Mucosa of rectum (tissue), 2 donors: ENCODE measurements around the gene LANCL3.

Experiments
- H3K27ac ChIP-seq, 2 donors: one replicate each; pipeline ENCODE4 v1.7.0; 2013; ENCODE audit warnings: inconsistent platforms in 2 of 2, low read depth in 2 of 2, low read length in 2 of 2
- H3K27me3 ChIP-seq, 2 donors: one replicate each; pipeline ENCODE4 v1.7.0; 2013; ENCODE audit warnings: low read length in 2 of 2; ENCODE audit not compliant: control insufficient read depth in 2 of 2, insufficient read depth in 2 of 2
- H3K36me3 ChIP-seq, 2 donors: one replicate each; pipeline ENCODE4 v1.7.0; 2013; ENCODE audit warnings: low read length in 2 of 2; ENCODE audit not compliant: control insufficient read depth in 2 of 2, insufficient read depth in 2 of 2
- H3K4me1 ChIP-seq, 2 donors: one replicate each; pipeline ENCODE4 v1.7.0; 2013; ENCODE audit warnings: low read length in 2 of 2, mild to moderate bottlenecking in 1 of 2; ENCODE audit not compliant: control insufficient read depth in 2 of 2, insufficient read depth in 2 of 2
- H3K4me3 ChIP-seq, 2 donors: one replicate each; pipeline ENCODE4 v1.7.0; 2013; ENCODE audit warnings: low read length in 2 of 2
- H3K9ac ChIP-seq, 2 donors: one replicate each; pipeline ENCODE4 v1.7.0; 2013; ENCODE audit warnings: low read length in 2 of 2, low read depth in 1 of 2, mild to moderate bottlenecking in 1 of 2
- H3K9me3 ChIP-seq, 2 donors: one replicate each; pipeline ENCODE4 v1.7.0; 2013; ENCODE audit warnings: low read length in 2 of 2; ENCODE audit not compliant: control insufficient read depth in 2 of 2
- donor health status: healthy.
- donor health status: Normal muscosa, but diverticular disease.

Gene LANCL3

GRCh38 chrX:37677243-37677642, 105.8 kb downstream of the LANCL3 start:
- Histone ChIP-seq H3K27ac (no peak overlapping the region), H3K9me3 (no peaks in the 10 kb centered on the region), H3K4me3 (no peak overlapping the region)

GRCh38 chrX:37677765-37678164, 106.3 kb downstream of the LANCL3 start:
- no peak overlapping the region for H3K4me3 ChIP-seq
- H3K27ac ChIP-seq: no peak overlapping the region
- no peaks in the 10 kb centered on the region for H3K36me3 ChIP-seq
- H3K9ac ChIP-seq: no peak overlapping the region
- H3K9me3 ChIP-seq: no peaks in the 10 kb centered on the region
- no peaks in the 10 kb centered on the region for H3K27me3 ChIP-seq
- peaks cover 0 to 2% of the 10 kb centered on the region in 2 donors for H3K4me1 ChIP-seq

More at GRCh38 chrX:37677243-37677642, 105.8 kb downstream of the LANCL3 start:
- Histone ChIP-seq H3K27me3 (no peaks in the 10 kb centered on the region), H3K9ac (no peak overlapping the region), H3K36me3 (no peaks in the 10 kb centered on the region), H3K4me1 (peaks cover 0 to 2% of the 10 kb centered on the region in 2 donors)

- Histone ChIP-seq H3K27ac (no peak overlapping the region), H3K9ac (no peak overlapping the region), H3K9me3 (no peaks in the 10 kb centered on the region), H3K36me3 (no peaks in the 10 kb centered on the region), H3K4me3 (no peak overlapping the region), H3K4me1 (peaks cover 0 to 2% of the 10 kb centered on the region in 2 donors), H3K27me3 (no peaks in the 10 kb centered on the region)
Measured at GRCh38 chrX:37678574-37678973, 107.1 kb downstream of the LANCL3 start.

GRCh38 chrX:37679230-37679629, 107.8 kb downstream of the LANCL3 start:
- Histone ChIP-seq H3K27ac (no peak overlapping the region), H3K9me3 (no peaks in the 10 kb centered on the region), H3K9ac (no peak overlapping the region), H3K4me3 (no peak overlapping the region), H3K4me1 (peaks cover 0 to 6% of the 10 kb centered on the region in 2 donors), H3K27me3 (no peaks in the 10 kb centered on the region), H3K36me3 (no peaks in the 10 kb centered on the region)

- no peaks in the 10 kb centered on the region for H3K27me3 ChIP-seq
- H3K9ac ChIP-seq: no peak overlapping the region
- H3K4me1 ChIP-seq: peaks cover 0 to 12% of the 10 kb centered on the region in 2 donors
- H3K27ac ChIP-seq: no peak overlapping the region
- H3K9me3 ChIP-seq: no peaks in the 10 kb centered on the region
- H3K36me3 ChIP-seq: no peaks in the 10 kb centered on the region
- H3K4me3 ChIP-seq: no peak overlapping the region
Measured at GRCh38 chrX:37679888-37680287, 108.4 kb downstream of the LANCL3 start.

GRCh38 chrX:37684426-37684825, 113.0 kb downstream of the LANCL3 start:
- Histone ChIP-seq H3K4me3 (no peak overlapping the region), H3K27ac (peak overlapping the region; percentile 91 to 93), H3K4me1 (peaks cover 0 to 15% of the 10 kb centered on the region in 2 donors), H3K36me3 (no peaks in the 10 kb centered on the region), H3K9ac (no peak overlapping the region), H3K9me3 (no peaks in the 10 kb centered on the region), H3K27me3 (no peaks in the 10 kb centered on the region)

- H3K27me3 ChIP-seq: no peaks in the 10 kb centered on the region
- H3K4me1 ChIP-seq: peaks cover 0 to 15% of the 10 kb centered on the region in 2 donors
- H3K9ac ChIP-seq: peak overlapping the region; percentile 43 to 76
- peak overlapping the region; percentile 91 to 93 for H3K27ac ChIP-seq
- H3K36me3 ChIP-seq: no peaks in the 10 kb centered on the region
- no peaks in the 10 kb centered on the region for H3K9me3 ChIP-seq
- H3K4me3 ChIP-seq: peak overlapping the region; percentile 49 to 64
Measured at GRCh38 chrX:37684973-37685372, 113.5 kb downstream of the LANCL3 start.

GRCh38 chrX:37685381-37686359, 114.2 kb downstream of the LANCL3 start, which contains the start of gene XK:
XK (plus strand) TSS chrX:37685791; CDS start chrX:37685962, 171 bp downstream.
- H3K4me3 ChIP-seq: peak within 1 kb of the TSS; percentile 64 to 73
- no peaks in the 10 kb centered on the region for H3K36me3 ChIP-seq
- peaks cover 0 to 15% of the 10 kb centered on the region in 2 donors for H3K4me1 ChIP-seq
- H3K27ac ChIP-seq: peak within 1 kb of the TSS; percentile 91 to 93
- H3K9me3 ChIP-seq: no peaks in the 10 kb centered on the region
- H3K27me3 ChIP-seq: no peaks in the 10 kb centered on the region
- peak within 1 kb of the TSS; percentile 53 to 76 for H3K9ac ChIP-seq

GRCh38 chrX:37686369-37686995, 115.0 kb downstream of the LANCL3 start:
- H3K36me3 ChIP-seq: no peaks in the 10 kb centered on the region
- H3K9me3 ChIP-seq: no peaks in the 10 kb centered on the region
- no peaks in the 10 kb centered on the region for H3K27me3 ChIP-seq
- peaks cover 0 to 15% of the 10 kb centered on the region in 2 donors for H3K4me1 ChIP-seq
- peak overlapping the region; percentile 64 to 73 for H3K4me3 ChIP-seq
- H3K27ac ChIP-seq: peak overlapping the region; percentile 91 to 93
- peak overlapping the region; percentile 53 to 76 for H3K9ac ChIP-seq

- Histone ChIP-seq H3K36me3 (no peaks in the 10 kb centered on the region), H3K27me3 (no peaks in the 10 kb centered on the region), H3K9ac (no peak overlapping the region), H3K4me3 (peak overlapping the region; percentile 64 to 73), H3K4me1 (peaks cover 0 to 13% of the 10 kb centered on the region in 2 donors), H3K9me3 (no peaks in the 10 kb centered on the region), H3K27ac (peak overlapping the region; percentile 91 to 93)
Measured at GRCh38 chrX:37686996-37687395, 115.5 kb downstream of the LANCL3 start.
